Transverse colon (tissue), 4 donors: ENCODE measurements around the gene HOXD11. TPM values are rescaled to one million over a fixed set of nuclear protein-coding genes. Genes with fewer than 3 reads are reported as not detected.

Experiments used
- DNase-seq: peaks from one replicate; pipeline ENCODE4 v3.0.0-alpha.2; 2019
- H3K27ac ChIP-seq, 4 donors: fragments of 200-600 bp; sonication (generic); 2 replicates each; pipeline ENCODE4 v1.5.1; 2016 to 2018; ENCODE audit warnings: inconsistent platforms in 4 of 4
- H3K27me3 ChIP-seq: fragments of 200-600 bp; sonication (generic); 2 replicates; pipeline ENCODE4 v1.5.1; 2017; ENCODE audit warnings: inconsistent platforms
- H3K36me3 ChIP-seq, 4 donors: fragments of 200-600 bp; sonication (generic); 2 replicates each; pipeline ENCODE4 v1.5.1; 2017 to 2019; ENCODE audit warnings: inconsistent platforms in 4 of 4
- H3K4me1 ChIP-seq, 4 donors: fragments of 200-600 bp; sonication (generic); 2 replicates each; pipeline ENCODE4 v1.5.1; 2017 to 2020; ENCODE audit warnings: inconsistent platforms in 4 of 4
- H3K4me3 ChIP-seq, 4 donors: fragments of 200-600 bp; sonication (generic); 1 replicate in 1 of 4; 2 replicates in 3 of 4; pipeline versions ENCODE4 v1.5.1 to v1.6.1; 2017 to 2019; ENCODE audit warnings: inconsistent platforms in 4 of 4
- H3K9me3 ChIP-seq, 2 donors: fragments of 200-600 bp; sonication (generic); 2 replicates each; pipeline ENCODE4 v1.5.1; 2017 to 2019; ENCODE audit warnings: inconsistent platforms in 2 of 2
- CTCF ChIP-seq, 5 experiments: fragments of 200-600 bp in 3 of 5; fragments of 450-650 bp in 2 of 5; sonication (generic) in 3 of 5; IDR thresholded peaks; 1 replicate in 2 of 5; 2 replicates in 3 of 5; pipeline ENCODE4 v1.5.1; 2016 to 2017; ENCODE audit warnings: antibody characterized with exemption in 5 of 5, inconsistent platforms in 3 of 5, mild to moderate bottlenecking in 2 of 5, moderate library complexity in 1 of 5
- EP300 ChIP-seq: sonication (generic); formaldehyde crosslinking; IDR thresholded peaks from one replicate; pipeline ENCODE4 v1.6.1; 2017; ENCODE audit warnings: antibody characterized with exemption, low read depth
- POLR2A ChIP-seq: fragments of 450-650 bp; IDR thresholded peaks from one replicate; pipeline ENCODE4 v1.6.1; 2016; ENCODE audit warnings: antibody characterized with exemption, mild to moderate bottlenecking, moderate library complexity
- POLR2AphosphoS5 ChIP-seq, 3 donors: sonication (generic); formaldehyde crosslinking; IDR thresholded peaks; one replicate each; pipeline ENCODE4 v1.6.1; 2016; ENCODE audit warnings: antibody characterized with exemption in 3 of 3
- WGBS, 2 donors: methylation state at CpG; one replicate each; pipeline ENCODE4 v1.1.5; 2018; ENCODE audit warnings: low coverage in 1 of 2; 5-methylcytosine and 5-hydroxymethylcytosine counted together
- in situ Hi-C, 4 donors: fragments of 200-750 bp; cut with MboI; loops; one replicate each; pipeline versions ENCODE4 v1.15.0 to v1.15.1; 2017; ENCODE audit warnings: low sequenced_read_pairs in 3 of 4, low pct_ligation_motif_present in 1 of 4, low pct_unique_long_range_greater_than_20kb in 1 of 4
- intact Hi-C: fragments of 100-400 bp; cut with DNase I; formaldehyde crosslinking; loops from one replicate; pipeline ENCODE4 v1.15.1; 2023; ENCODE audit warnings: low total_unique reads
- total RNA-seq, 4 donors: library from RNA; depleted of rRNA; stranded (reverse); fragments of >200 nt; gene quantifications; one replicate each; pipeline ENCODE4 v1.1.0, GENCODE V29; 2016

HOXD11 gene
- total RNA-seq, 4 donors from 2014 or later, result 0.41 to 13.5 (median 4.4) TPM

DNA sequence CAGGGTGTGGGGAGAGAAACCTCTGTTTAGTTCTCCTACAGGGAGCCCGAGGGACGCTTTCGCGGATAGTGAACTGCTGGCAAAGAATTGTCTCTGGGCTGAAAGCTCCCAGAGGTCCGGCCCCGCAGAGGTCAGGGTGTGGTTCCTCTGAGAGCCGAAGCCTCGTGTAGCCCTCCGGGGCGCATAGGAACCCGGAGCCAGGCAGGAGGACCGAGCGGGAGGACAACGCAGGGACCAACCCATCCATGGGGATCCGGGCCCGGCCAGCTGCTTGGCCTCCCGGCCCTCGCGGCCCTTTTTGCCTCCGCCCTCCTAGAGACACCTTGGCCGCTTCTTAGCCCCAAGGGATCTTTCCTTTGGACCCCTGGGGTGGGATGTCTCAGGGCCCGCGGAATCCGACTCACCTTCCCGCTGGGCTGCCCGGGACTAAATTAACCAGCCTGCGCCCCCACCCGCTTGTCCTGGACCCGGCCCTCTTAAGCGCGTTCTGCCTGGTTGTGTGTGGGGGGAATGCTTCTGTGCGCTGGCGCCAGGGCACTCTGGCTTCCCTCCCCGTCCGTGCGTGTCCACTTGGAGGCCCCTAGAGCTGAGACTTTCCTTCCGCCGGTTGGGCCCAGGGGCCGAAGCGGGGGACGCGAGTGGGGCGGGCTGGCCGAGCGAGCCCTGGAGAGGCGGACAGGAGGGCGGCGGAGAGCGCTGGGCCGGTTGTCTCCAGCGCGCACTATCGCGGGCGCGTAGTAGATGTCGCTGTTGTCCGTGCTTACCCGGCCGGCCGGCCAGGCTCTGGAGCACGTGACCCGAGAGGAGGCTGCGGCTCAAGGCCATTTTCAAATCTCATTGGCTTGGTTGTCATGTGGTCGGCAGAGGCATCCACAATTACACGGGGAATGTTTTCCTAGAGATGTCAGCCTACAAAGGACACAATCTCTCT lies 9.1 kb downstream of the HOXD11 start, which contains the start of gene HOXD10:
Gene HOXD10, plus strand, starts transcription at position 896 of the 931 bp plus-strand sequence. CDS start 56 bp downstream, outside the sequence.
- TF ChIP-seq POLR2AphosphoS5 (IDR thresholded peaks at IDR 0.05) (peak; percentile 40 to 80 (median 63)), POLR2A (peak; percentile 69), EP300 (no peak), CTCF (IDR thresholded peaks at IDR 0.05) (peak; percentile 14 to 43 (median 28))
- peaks cover 100% of the 10 kb centered on the region for H3K27me3 ChIP-seq
- peak; percentile 75 for DNase-seq
- H3K9me3 ChIP-seq, result no peaks in the 10 kb centered on the region
- in situ Hi-C loops, result loop anchor here in 3 of 4 donors (25.0 kb wide), 2 partner anchors 696 to 1021 kb away; no protein-coding TSS in a partner anchor
- peaks cover 0 to 10% (median 3%) of the 10 kb centered on the region in 4 donors for H3K4me1 ChIP-seq
- H3K36me3 ChIP-seq, result no peaks in the 10 kb centered on the region
- H3K27ac ChIP-seq, result peak within 1 kb of the TSS; percentile 24 to 77 (median 68)
- intact Hi-C loops, result no loop called here
- H3K4me3 ChIP-seq, result peak within 1 kb of the TSS in 3 of 4 donors; percentile 15 to 24 (median 22)
- WGBS, 2 donors, result 16% methylated on average over 43 of the region's 66 CpGs; no CpG with 5 or more reads in 1 of the 2 donors

GRCh38 chr2:176117162-176117822 lies 10.2 kb downstream of the HOXD11 start:
- peak overlapping the region in 1 of 4 donors; percentile 8 for H3K4me3 ChIP-seq
- no peaks in the 10 kb centered on the region for H3K36me3 ChIP-seq
- H3K9me3 ChIP-seq, result no peaks in the 10 kb centered on the region
- WGBS, 2 donors, result 44 to 60% methylated on average over 1 to 40 of the region's 40 CpGs
- TF ChIP-seq POLR2A (no peak), POLR2AphosphoS5 (IDR thresholded peaks at IDR 0.05) (no peak), EP300 (no peak), CTCF (IDR thresholded peaks at IDR 0.05) (no peak)
- H3K27ac ChIP-seq, result peak overlapping the region in 3 of 4 donors; percentile 42 to 70 (median 59)
- intact Hi-C loops (no loop called here), in situ Hi-C loops (loop anchor here in 3 of 4 donors (25.0 kb wide), 2 partner anchors 695 to 1020 kb away; no protein-coding TSS in a partner anchor)
- peaks cover 100% of the 10 kb centered on the region for H3K27me3 ChIP-seq
- DNase-seq, result no peak
- peaks cover 0 to 14% (median 9%) of the 10 kb centered on the region in 4 donors for H3K4me1 ChIP-seq

DNA sequence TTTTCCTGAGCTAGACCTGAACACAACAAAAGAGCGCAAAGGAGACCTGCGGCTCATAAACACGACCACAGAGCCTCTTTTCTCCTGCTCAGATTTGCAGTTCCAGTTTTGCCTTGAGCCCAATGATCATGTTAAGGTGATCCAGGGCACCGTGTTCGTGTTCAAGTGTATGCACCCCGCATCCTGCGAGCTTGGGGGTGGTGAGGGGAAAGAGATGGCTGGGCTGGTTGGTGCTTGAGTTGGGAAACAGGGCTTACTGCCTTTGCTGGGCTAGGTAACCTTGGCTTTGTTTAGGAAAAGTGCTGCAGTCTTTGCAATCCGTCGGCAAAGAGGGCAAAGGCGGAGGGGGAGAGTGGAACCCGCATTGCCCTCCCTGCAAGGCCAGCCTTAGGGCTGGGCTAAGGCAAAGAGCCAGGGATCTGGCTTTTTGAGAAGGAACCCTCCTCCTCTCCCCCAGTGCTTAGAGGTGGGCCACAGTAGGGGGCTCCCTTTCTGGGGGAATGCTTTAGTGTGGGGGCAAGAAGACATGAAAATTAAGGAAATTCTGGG lies 10.8 kb downstream of the HOXD11 start:
- peak overlapping the region in 3 of 4 donors; percentile 42 to 70 (median 59) for H3K27ac ChIP-seq
- H3K9me3 ChIP-seq, result no peaks in the 10 kb centered on the region
- no peak for TF ChIP-seq EP300
- TF ChIP-seq POLR2A, result no peak
- no peak for TF ChIP-seq CTCF (IDR thresholded peaks at IDR 0.05)
- no peak for TF ChIP-seq POLR2AphosphoS5 (IDR thresholded peaks at IDR 0.05)
- in situ Hi-C loops, result loop anchor here in 3 of 4 donors (25.0 kb wide), 2 partner anchors 694 to 1019 kb away; no protein-coding TSS in a partner anchor
- H3K36me3 ChIP-seq, result no peaks in the 10 kb centered on the region
- no peak for DNase-seq
- peaks cover 0 to 18% (median 11%) of the 10 kb centered on the region in 4 donors for H3K4me1 ChIP-seq
- peaks cover 100% of the 10 kb centered on the region for H3K27me3 ChIP-seq
- intact Hi-C loops, result no loop called here
- WGBS, 2 donors, result 31 to 64% methylated on average over 5 to 11 of the region's 11 CpGs
- peak overlapping the region in 1 of 4 donors; percentile 8 for H3K4me3 ChIP-seq
